ENCODE data around the gene MS4A3.

DNA sequence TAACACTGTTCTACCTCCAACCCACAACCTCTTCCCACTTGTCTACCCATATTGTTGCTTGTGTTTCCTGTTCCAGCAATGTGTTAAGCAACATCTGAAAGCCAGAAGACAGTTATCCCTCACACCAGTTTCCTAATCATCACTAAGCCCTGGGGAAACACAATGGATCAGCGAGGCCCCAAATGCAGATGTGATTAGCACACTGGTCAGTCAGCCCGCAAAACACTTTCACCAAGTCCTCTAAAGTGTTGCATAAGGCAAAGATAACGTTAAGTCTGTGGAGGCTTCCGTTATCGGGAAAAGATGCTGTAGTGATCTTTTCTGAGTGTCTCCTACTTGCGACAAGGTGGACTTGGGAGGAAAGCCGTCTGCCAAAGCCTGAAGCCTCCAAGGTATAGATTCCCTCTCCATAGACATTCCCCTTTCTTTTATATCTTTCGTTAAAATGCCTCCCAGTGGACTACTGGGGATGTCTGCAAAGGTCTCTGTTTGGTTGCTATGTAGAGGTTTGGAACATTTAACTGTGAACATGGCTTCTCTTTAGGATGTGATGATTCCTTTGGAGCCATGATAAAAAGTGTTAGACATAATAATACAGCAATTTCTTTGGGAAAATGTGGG, at the start of gene MS4A3:
- TF ChIP-seq, protein P1, sequence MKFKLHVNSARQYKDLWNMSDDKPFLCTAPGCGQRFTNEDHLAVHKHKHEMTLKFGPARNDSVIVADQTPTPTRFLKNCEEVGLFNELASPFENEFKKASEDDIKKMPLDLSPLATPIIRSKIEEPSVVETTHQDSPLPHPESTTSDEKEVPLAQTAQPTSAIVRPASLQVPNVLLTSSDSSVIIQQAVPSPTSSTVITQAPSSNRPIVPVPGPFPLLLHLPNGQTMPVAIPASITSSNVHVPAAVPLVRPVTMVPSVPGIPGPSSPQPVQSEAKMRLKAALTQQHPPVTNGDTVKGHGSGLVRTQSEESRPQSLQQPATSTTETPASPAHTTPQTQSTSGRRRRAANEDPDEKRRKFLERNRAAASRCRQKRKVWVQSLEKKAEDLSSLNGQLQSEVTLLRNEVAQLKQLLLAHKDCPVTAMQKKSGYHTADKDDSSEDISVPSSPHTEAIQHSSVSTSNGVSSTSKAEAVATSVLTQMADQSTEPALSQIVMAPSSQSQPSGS (CRISPR knock-in tag; IDR thresholded peaks at IDR 0.05; ENCODE audit: borderline replicate concordance, low read depth), result no peak
- no peak for TF ChIP-seq JUN (CRISPR knock-in tag; IDR thresholded peaks at IDR 0.05)
- no peak for TF ChIP-seq CTCF (IDR thresholded peaks at IDR 0.05)
